ENCODE results near the gene COL23A1. TPM values are rescaled to one million over a fixed set of nuclear protein-coding genes. Genes with fewer than 3 reads are reported as not detected.
A peak's percentile ranks its signal among the peaks of the same experiment; 100 is the strongest.

Gene COL23A1
- total RNA-seq, 4 donors from 2014 or later: 0.93 to 4.6 (median 2.4) TPM

DNA sequence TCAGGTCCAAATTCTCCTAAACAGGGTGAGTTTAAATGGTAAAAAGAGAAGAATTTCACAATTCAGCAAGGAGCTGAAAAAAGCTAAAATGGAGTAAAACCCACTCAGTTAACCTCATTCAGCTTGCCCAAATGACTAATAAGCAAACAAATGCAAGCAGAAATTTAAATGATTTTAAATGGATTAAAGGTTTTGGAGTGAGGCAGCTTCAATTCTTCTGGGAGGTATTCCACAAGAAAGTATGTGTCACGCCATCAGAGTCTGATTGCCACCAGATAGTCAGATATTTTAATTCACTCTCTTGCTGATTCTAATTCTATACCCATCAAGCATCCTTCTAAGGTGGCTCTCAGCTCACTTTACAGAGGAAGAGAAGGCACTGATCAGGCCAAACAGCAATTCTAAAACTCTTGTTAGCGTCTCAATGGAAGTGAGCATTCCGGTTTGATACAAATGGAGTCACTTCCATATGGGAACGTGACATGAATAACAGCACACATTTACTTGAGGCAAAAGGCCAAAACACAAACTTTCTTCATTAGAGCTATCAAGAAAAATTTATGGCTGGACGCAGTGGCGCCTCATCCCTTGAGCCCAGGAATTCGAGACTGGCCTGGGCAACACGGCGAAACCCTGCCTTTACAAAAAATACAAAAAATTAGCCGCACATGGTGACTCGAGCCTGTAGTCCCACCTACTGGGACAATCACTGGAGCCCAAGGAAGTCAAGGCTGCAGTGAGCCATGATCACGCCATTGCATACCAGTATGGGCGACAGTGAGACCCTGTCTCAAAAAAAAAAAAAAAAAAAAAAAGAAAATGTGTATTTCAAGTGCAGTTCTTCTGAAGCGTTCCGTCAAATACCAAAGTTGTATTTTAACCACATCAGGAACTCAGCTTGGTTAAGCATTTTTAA is 34.7 kb upstream of the COL23A1 start:
- peaks cover 10 to 57% (median 16%) of the 10 kb centered on the region in 3 donors for H3K4me1 ChIP-seq
- ATAC-seq: no peak
- TF ChIP-seq CTCF (IDR thresholded peaks at IDR 0.05) (no peak), POLR2AphosphoS5 (IDR thresholded peaks at IDR 0.05) (no peak), POLR2A (IDR thresholded peaks at IDR 0.05) (no peak), EP300 (IDR thresholded peaks at IDR 0.05) (no peak)
- WGBS, 2 donors (ENCODE audit: low coverage in 1 of 2): 7 to 14% methylated on average over 12 to 15 of the region's 15 CpGs
- H3K27me3 ChIP-seq: no peaks in the 10 kb centered on the region
- peak overlapping the region; percentile 53 to 82 for H3K4me3 ChIP-seq
- H3K27ac ChIP-seq: peak overlapping the region in 3 of 4 donors; percentile 96 to 99 (median 98)
- H3K36me3 ChIP-seq: peaks cover 5 to 33% of the 10 kb centered on the region in 2 donors
- no peaks in the 10 kb centered on the region for H3K9me3 ChIP-seq

DNA sequence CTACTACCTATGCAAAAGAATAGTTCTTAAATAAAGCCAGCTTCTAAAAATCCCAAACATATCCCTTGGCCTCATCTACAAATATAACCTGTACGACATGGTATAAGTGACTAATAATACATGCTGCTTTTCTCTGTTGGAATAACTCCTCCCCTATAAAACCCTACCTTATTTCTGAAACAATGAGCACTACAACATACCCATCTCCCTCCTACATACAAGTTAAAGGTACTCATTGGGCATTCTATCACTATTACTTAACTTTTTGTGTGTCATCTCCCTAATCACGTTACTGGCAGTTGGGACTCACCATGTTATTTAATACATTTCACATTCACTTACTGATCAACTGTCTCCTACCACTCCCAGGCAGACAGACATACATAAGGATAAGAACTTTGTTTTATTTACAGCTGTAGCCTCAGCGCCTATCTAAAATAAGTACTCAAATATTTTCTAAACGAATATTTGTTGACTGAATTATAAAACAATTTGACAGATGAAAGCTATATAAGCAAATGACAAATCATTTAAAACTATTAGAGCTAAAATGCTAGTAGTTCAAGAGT is 32.6 kb upstream of the COL23A1 start:
- no peak for ATAC-seq
- TF ChIP-seq POLR2A (IDR thresholded peaks at IDR 0.05) (no peak), POLR2AphosphoS5 (IDR thresholded peaks at IDR 0.05) (no peak), EP300 (IDR thresholded peaks at IDR 0.05) (no peak), CTCF (IDR thresholded peaks at IDR 0.05) (no peak)
- no peaks in the 10 kb centered on the region for H3K9me3 ChIP-seq
- H3K36me3 ChIP-seq: peaks cover 5 to 54% of the 10 kb centered on the region in 2 donors
- H3K27me3 ChIP-seq: no peaks in the 10 kb centered on the region
- no peak overlapping the region for H3K4me3 ChIP-seq
- no peak overlapping the region for H3K27ac ChIP-seq
- peaks cover 10 to 68% (median 16%) of the 10 kb centered on the region in 3 donors for H3K4me1 ChIP-seq
- WGBS, 2 donors (ENCODE audit: low coverage in 1 of 2): 65 to 80% methylated on average over 4 of the region's 4 CpGs

DNA sequence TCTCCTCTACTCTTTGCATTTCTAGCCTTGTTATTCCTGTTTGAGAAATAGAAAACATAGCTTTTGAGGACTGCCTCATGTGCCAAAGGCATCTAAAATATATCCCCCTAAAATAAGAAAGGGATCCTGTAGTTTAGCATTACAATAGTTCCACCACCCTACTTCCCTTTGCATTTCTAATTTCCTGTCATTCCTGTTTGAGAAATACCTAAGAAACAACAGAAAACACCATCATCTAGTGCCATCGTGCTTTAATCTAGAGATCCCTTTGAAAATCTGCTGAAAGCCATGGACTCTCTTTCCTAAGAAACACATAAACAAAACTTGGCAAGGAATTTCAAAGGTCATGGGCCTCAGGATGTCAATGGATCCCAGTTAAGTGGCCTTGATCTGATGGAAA is 29.2 kb upstream of the COL23A1 start:
- no peaks in the 10 kb centered on the region for H3K9me3 ChIP-seq
- no peaks in the 10 kb centered on the region for H3K27me3 ChIP-seq
- H3K4me3 ChIP-seq: no peak overlapping the region
- no peak for ATAC-seq
- H3K36me3 ChIP-seq: peaks cover 9 to 88% of the 10 kb centered on the region in 2 donors
- WGBS, 2 donors (ENCODE audit: low coverage in 1 of 2): 33 to 56% methylated on average over 1 of the region's 1 CpG
- peaks cover 10 to 56% (median 11%) of the 10 kb centered on the region in 3 donors for H3K4me1 ChIP-seq
- TF ChIP-seq POLR2AphosphoS5 (IDR thresholded peaks at IDR 0.05): no peak
- no peak for TF ChIP-seq CTCF (IDR thresholded peaks at IDR 0.05)
- no peak for TF ChIP-seq POLR2A (IDR thresholded peaks at IDR 0.05)
- TF ChIP-seq EP300 (IDR thresholded peaks at IDR 0.05): no peak
- no peak overlapping the region for H3K27ac ChIP-seq

DNA sequence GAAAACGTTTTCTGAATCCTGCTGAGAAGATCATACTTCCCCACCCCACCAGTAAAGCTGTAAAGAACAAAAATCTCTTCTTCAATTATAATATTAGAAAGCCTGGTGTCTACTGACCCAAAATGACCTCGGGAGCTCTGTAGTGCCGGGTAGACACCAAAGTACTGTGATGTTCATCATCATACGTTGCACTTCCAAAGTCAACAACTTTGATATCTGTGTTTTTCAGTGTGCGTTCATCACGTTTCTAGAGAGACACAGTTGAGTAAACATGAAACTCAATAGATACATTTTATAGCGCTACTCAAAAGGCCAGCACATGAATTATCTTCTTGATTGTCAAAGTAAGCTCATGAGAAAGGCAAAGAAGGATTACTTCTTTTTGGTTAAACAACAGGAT is 22.1 kb upstream of the COL23A1 start:
- Histone ChIP-seq H3K4me3 (no peak overlapping the region), H3K27ac (no peak overlapping the region), H3K27me3 (no peaks in the 10 kb centered on the region), H3K36me3 (peaks cover 19 to 100% of the 10 kb centered on the region in 2 donors), H3K9me3 (no peaks in the 10 kb centered on the region), H3K4me1 (no peaks in the 10 kb centered on the region)
- 67 to 76% methylated on average over 3 to 7 of the region's 7 CpGs for WGBS, 2 donors (ENCODE audit: low coverage in 1 of 2)
- TF ChIP-seq EP300 (IDR thresholded peaks at IDR 0.05) (no peak), POLR2AphosphoS5 (IDR thresholded peaks at IDR 0.05) (no peak), CTCF (IDR thresholded peaks at IDR 0.05) (no peak)
- ATAC-seq: no peak

All from gastroesophageal sphincter (tissue), 4 donors.